GM21723 (cell line): ENCODE measurements around the gene MYO5B.
A peak's percentile ranks its signal among the peaks of the same experiment; 100 is the strongest.
"Not testable (repeated sequence)": the region's sequence is repeated elsewhere in the genome, so short reads cannot be mapped to it uniquely, and the experiment has no call there.

Experiments
- ATAC-seq: cut with Tn5 transposase; IDR thresholded peaks from one replicate; pipeline ENCODE4 v1.9.1; 2021; ENCODE audit warnings: mild to moderate bottlenecking, moderate library complexity; ENCODE audit not compliant: unreplicated experiment

Gene MYO5B

DNA sequence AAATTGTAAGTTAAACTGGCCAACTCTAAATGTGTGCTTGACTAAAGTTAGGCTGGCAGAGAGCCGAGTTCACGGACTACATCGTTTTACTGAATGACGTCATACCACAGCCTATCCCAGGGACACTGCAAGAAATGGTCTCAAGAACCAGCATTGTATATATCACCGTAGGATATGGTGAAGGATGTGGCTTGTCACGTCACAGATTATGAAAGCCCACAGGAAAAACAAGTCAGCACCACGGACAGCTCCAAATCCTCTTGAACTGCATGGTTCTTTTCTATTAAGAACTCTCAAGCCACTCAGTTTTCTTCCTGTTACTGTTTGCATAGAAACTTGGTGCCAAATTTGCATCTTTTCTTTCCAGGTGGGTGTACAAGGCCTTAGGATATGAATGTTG is 296.5 kb downstream of the MYO5B start:
- ATAC-seq, result no peak

DNA sequence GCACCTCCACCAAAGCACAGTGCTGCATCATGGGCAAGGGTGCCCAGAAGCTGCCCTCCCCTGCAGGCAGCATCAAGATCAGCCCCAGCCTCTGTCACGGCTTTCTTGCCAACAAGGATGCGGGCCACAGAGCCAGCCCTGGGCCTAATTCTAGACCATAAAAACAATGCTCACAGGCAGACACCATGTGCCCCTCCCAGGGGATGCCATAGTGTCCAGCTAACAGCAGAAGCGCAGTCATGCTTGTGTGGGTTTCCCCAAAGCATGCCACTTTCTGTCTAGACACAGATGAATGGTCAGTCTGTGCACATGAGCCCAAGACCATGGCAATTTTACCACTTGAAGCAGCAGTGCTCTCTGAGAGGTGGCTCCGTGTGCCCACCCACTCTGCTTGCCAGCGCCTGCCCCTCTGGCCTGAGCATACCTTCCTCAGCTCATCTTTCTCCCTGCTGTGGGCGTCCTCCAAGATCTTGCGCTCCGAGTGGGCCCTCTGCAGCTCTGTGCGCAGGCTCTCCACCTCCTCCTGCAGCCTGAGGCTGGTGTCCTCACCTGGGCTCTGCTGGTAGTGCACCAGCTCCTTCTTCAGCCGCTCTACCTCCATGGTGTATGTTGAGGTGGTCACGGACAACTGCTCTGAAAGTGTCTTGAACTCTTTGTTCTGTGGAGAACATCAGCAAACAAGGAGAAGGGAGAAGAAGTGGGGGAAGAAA is 300.3 kb downstream of the MYO5B start:
- no peak for ATAC-seq

DNA sequence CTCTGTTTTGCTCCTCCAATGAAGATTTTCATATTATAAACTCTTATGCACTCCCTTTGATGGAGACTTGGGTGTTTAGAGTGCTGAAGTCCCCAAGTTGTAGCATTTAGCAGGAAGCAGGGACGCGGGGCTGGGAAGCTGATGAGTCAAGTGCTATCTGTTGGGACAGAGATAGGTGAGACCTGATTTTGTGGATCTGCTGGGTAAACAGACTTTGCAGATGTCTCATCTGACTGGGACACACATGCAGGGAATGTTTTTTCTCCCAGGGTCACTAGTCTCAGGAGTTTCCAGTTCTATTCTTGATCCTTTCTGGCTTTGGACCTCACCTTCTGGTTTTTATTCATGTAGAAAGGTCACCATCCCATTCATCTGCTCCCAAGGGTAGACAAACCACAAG is 301.9 kb downstream of the MYO5B start:
- ATAC-seq, result no peak

DNA sequence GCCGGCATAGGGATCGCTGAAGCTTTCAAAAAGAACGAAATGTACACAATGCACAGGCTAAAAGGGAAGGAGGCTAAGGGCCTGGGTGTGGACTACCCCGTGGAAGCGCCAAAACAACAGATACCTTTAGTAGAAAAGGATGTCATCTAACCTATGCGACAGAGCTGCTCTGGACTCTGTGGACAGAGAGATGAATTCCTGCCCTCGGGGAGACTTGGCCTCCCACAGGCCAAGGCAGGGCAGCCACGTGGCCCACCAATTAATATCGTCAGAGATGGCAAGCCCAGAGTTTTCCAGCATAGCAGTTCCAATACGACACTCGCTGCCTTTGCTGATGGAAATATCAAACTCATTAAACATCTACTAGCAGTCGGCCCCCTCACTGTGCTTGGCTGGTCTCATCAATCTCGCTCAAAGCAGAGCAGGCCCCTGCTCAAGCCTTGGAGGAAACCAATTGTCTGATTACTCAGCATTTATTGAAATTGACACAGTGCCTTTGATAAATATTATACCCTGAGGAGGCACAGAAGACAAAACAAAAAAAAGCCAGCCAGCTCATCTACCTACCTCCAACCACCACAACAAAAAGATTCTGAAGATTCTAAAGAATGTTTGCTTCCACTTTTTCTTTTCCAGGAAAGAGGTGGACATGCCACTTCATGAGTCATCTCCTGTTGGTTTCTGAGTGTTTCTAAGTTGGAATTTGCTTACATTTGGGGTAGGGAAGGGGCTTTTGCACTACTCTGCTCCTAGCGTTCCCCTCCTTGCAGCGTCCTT is 302.6 kb downstream of the MYO5B start:
- ATAC-seq, result no peak

DNA sequence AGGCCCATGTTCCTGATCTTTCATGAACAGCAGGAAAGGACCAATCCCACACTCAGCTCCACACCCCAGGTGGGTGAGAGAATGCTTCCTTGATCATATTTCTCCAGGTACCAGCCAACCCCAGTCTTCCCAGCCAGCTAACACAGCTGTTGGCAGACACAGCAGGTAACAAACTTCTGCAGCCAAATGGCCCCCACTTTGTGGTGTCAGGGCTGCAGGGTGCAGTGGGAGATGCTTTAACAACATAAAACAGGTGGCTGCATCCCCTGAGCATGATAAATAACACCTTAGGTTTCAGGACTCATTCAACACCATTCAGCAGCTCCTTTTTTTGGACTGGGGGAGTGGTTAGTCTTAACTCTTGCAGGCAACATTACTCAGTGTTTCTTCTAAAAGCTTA is 304.9 kb downstream of the MYO5B start:
- ATAC-seq, result no peak

DNA sequence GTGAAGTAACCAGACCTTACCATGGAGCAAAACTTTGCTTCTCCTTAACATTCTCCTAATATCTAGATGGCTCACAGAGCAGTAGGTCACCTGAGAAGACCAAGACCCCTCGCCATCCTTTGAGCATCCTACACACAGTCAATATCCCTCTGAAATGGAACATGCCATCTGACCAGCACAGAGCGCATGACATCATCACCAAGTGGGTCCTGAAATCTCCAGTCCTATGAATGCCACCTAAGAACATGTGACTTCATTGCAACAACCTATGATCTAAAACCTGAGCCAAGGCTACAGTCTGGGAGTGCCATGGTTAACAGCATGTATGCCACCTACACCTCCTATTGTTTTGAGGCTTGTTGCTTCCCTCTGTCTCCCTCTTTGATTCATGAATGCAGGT is 305.4 kb downstream of the MYO5B start:
- ATAC-seq, result not testable (repeated sequence)

DNA sequence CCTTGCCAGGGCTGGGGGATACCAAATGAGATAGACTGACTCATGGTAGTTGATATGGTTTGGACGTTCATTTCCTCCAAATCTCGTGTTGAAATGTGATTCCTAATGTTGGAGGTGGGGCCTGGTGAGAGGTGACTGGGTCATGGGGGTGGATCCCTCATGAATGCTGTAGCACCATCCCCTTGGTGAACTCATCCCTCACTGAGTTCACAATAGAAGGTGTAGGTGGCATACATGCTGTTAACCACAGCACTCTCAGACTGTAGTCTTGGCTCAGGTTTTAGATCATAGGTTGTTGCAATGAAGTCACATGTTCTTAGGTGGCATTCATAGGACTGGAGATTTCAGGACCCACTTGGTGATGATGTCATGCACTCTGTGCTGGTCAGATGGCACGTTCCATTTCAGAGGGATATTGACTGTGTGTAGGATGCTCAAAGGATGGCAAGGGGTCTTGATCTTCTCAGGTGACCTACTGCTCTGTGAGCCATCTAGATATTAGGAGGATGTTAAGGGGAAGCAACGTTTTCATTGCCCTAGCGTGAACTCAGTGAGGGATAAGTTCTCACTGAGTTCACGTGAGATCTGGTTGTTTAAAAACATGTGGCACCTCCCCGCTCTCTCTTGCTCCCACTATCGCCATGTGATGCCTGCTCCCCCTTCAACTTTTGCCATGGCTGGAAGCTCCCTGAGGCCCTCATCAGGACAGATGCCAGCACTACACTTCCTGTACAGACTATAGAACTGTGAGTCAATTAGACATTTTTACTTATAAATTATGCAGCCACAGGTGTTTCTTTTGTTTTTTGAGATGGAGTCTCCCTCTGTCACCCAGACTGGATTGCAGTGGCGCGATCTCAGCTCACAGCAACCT is 307.8 kb downstream of the MYO5B start:
- no peak for ATAC-seq

DNA sequence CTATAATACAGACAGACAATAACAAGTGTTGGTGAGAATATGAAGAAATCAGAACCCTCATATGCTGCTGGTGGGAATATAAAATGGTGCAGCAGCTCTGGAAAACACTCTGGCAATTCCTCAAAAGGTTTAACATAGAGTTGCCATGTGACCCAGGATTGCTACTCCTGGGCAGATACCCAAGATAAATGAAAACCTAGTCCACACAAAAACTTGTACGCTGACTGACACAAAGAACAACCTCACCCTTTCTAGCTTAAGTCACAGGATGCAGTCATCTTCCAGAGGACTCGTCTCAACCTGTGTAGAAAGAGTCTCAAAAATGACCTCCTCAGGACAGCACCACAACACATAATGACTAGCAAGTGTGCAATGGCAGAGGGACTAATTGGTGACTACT is 310.0 kb downstream of the MYO5B start:
- ATAC-seq, result no peak

DNA sequence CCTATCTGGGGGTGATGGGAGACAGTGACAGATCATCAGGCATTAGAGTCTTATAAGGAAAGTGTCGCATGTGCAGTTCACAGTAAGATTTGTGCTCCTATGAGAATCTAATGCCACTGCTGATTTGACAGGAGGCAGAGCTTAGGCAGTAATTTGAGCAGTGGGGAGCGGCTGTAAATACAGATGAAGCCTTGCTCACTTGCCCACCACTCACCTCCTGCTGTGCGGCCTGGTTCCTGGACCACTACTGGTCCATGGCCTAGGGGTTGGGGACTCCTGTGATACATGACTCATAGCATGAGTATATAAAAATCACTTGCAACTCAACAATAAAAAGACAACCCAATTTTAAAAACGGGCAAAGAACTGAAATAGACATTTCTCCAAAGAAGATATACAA is 310.5 kb downstream of the MYO5B start:
- no peak for ATAC-seq

DNA sequence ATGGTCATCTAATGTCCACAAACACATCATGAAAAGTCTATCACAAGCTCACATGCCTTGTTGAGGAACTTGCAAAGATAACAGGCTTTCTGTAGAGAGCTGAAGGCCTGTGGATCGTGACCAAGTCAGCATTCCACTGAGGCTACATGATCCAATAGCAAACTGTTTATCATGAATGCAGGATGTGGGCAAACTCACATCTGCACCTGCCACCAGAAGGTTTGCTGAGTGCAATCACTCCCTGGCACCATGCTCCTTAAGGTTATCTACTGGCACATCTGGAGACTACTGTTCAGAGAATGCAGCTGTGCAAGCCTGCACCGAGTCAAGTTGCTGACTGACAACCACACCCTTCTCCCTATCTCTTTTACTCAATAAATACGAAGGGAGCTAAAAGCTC is 314.3 kb downstream of the MYO5B start:
- ATAC-seq, result no peak

DNA sequence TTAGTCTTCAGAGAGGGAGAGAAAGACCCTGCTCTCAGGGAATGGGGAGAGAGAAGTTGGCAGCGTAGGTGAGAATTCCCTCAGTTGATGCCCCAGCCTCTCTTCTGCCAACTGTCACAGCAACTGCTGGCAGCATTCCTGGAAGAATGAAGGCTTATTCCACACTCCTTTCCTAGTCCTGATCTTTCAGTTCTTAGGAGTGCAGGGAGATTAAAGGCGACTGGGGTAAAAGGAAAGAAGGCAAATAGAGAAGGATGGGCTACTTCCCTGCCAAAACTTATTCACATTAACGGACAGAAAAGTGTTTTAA is 315.7 kb downstream of the MYO5B start:
- ATAC-seq, result no peak

DNA sequence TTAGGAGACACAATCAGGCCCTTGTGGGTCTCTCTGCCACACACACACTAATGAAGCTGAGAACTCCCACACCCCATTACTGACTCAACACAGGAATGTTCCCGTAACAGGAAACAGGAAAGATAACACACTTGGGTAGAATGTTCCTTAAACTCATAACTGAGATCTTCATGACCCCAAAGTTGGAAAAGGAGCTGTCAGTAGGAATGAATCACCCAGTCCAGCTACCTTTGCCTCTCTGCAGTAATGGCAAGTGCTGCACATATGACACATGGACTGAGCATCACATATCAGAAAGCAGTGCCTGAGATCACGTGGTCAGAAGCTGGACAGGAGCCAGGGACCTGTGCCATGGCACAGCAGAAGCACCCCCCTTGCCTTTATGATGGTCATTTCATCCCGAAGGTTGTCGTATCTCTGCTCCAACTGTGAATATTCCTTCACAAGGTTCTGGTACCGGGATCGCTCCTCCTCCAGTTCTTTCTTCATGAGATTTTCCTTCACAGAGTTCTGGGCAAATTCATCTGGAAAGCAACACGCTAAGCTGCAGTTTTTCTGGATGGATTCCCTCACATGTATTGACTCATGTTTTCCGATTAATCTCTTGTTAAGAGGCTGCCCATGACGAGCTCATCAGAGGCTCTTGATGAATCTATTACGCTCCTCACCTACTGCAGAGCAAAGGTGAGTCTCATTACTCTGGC is 316.2 kb downstream of the MYO5B start:
- no peak for ATAC-seq

DNA sequence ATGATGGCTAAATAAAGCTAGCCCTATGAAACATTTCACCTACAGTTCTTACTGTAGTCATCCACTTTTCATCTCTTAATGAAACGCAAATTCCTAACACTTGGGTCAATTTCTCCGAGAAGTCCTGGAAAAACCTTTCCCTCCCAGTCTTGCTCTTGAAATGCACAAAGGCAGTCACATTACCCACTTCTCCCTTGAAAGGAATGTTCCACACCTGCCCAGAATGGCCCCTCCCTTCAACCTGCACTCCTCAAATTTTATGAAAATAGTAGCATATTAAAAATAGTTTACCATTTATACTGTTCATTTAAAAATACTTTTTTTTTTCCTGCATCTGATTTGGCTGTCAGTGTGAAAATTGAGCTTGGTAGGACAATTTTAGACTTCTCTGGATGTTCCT is 316.9 kb downstream of the MYO5B start:
- ATAC-seq, result no peak

DNA sequence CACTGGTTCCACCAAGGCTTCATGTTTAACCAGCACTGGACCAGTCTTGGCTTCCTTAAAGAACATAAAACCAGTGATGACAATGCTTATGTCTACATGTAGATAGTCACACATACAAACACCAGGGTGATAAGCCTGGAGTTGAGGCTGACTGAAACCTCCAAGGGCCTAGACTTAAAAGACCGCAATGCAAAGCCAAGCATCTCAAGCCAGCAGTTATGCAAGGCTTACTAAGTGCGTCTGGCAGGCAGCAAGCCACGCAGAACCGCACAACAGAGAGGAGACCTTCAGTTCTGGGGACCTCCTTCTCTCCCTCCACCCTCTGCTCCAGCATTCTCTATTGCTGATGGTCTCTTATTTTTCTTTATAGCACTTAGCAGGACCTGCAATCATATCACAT is 318.4 kb downstream of the MYO5B start:
- no peak for ATAC-seq

DNA sequence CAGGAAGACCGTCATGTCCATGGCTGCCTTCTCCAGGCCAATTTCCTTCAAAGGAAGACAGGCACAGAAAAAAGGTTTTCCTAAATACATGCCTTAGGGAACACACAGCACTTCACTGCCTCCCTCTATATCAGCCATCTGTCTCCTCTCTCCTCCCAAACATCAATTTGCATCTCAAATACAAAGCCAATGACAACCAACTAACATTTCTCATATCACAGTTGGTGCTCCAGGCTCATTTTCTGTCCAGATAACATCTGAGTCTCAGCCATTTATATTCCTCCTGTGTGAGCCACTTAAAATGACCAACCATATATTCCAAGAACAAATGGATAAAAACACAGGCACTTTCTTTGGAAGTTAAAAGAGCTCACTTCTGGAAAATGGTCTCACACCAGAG is 319.2 kb downstream of the MYO5B start:
- no peak for ATAC-seq

DNA sequence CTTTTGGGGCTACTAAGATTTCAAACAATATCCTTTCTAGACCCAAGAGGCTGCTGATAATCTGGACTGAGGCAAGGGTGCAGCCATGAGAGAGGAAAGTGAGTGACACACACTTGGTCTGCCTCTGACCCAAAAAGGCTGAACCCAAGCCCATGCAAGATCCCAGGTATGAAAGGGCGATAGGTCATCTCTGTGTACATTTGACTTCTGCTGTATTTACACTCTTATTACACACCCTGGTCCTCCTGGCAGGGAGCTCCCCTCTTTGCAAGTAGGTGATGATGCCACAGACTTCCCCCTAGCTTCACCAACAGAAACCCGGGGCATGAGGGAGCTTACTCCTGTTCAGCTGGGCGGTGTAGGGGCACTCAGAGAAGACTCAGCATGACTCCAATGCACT is 319.8 kb downstream of the MYO5B start:
- no peak for ATAC-seq

DNA sequence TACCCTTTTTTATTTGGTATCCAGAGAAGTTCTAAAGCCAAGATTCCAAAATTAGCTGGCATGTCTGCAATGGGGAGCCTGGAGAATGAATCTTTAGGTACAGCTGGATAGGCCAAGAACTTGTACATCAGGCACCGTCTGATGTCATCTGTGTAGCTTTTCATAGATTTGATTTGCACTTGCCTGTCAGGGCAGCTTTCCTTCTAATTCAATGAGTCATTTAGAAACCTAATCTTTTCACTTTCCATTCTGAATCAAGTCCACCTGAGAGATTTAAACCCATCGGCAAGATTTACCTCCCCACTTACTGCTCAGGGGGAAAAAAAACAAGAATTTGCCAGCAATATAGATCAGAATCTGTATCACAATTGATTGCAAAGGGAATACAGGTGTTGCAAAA is 320.7 kb downstream of the MYO5B start:
- peak; percentile 67 for ATAC-seq

DNA sequence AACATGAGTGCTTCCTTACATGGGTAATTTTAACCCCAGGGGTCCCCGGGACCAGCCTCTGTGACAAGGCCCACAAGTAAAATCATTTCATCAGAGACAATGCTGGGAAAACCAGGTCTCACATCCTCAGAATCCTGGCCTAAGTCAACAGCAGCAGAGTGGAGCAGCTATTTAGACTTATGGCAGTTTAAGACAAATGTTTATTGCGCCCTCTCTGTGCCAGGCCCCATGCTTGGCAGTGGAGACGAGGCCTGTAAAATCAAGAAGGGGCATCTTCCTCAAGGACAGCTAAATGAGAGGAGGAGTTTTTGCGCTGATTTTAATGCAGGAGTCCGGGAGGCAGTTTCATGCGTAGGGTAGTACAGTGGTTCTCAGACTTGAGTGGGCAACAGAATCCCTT is 325.6 kb downstream of the MYO5B start:
- no peak for ATAC-seq

DNA sequence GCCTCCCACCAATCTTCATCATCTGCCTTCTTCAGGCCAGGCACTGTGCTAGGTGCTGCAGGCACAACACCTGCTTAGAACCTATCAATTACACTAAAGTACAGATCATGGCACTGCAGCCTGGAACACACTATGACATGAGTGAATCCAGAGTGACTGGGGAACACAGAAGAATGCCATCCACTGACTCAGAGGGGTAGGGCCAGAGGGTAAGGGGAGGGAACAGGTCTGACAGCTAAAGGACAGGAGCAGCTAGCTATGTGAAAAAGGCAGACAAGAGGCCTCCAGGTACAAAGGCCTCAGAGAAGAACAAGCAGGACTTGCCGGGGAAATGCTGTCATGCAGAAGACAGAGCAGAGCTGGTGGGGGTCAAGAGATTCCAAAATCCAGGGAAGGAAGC is 328.3 kb downstream of the MYO5B start:
- no peak for ATAC-seq

DNA sequence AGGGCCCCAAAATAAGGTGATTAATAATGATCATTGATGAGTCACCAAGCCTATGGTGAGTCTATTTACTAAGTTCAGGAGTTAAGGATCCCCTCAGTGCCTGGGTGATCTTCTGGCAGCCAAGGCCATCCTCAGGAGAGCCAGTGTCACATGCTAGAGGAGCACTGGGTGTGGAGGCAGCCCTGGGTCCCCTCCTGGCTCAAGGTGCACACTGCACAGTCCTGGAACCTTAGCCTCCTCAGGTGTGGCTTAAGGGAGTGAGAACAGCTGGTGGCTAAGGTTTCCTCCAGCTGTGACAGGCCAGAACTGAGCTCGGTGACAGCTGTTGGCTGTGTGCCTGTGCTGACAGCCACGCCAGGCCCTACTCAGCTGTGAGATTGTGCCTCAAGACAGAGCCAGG is 329.5 kb downstream of the MYO5B start:
- ATAC-seq, result no peak
